H1 (cell line): Measurements from ENCODE around the gene OXCT2. TPM values are rescaled to one million over a fixed set of nuclear protein-coding genes. Genes with fewer than 3 reads are reported as not detected.

Experiments
- CTCF ChIA-PET: fragments of 300-600 bp; sonication (Branson Sonifier 250); formaldehyde crosslinking; loops from one replicate; lab custom pipeline; 2021; ENCODE audit not compliant: partially characterized antibody; lab: Charles Lee
- POLR2A ChIA-PET: fragments of 300-600 bp; sonication (Branson Sonifier 250); formaldehyde crosslinking; loops from one replicate; lab custom pipeline; 2021; ENCODE audit warnings: inconsistent platforms; ENCODE audit not compliant: partially characterized antibody; lab: Charles Lee
- DNase-seq, 2 experiments: peaks; one replicate each; pipeline versions ENCODE4 v3.0.0 to v3.0.0-alpha.2; 2010 to 2022; ENCODE audit warnings: low spot score in 2 of 2, low read depth in 1 of 2, mixed read lengths in 1 of 2
- FAIRE-seq: peaks from 2 replicates; lab custom pipeline; 2011; peaks lifted over from hg19 to GRCh38; lab: Jason Lieb, UNC
- H2AFZ ChIP-seq: 2 replicates; pipeline ENCODE4 v1.8.1; 2012; ENCODE audit warnings: low read length, inconsistent platforms
- H2AK5ac ChIP-seq: 2 replicates; pipeline ENCODE4 v1.6.1; 2013; ENCODE audit warnings: low read depth, low read length
- H2BK120ac ChIP-seq: replicated peaks from 2 replicates; pipeline ENCODE3; 2013; ENCODE audit warnings: low read depth, low read length, inconsistent platforms
- H2BK12ac ChIP-seq: 2 replicates; pipeline ENCODE4 v1.6.1; 2013; ENCODE audit warnings: low read depth, low read length
- H2BK15ac ChIP-seq: 2 replicates; pipeline ENCODE4 v1.6.1; 2013; ENCODE audit warnings: low read length
- H2BK20ac ChIP-seq: 2 replicates; pipeline ENCODE4 v1.6.1; 2013; ENCODE audit warnings: low read length
- H2BK5ac ChIP-seq: 2 replicates; pipeline ENCODE4 v1.6.1; 2013; ENCODE audit warnings: low read depth, low read length
- H3K14ac ChIP-seq: 2 replicates; pipeline ENCODE4 v1.6.1; 2013; ENCODE audit warnings: inconsistent platforms; ENCODE audit not compliant: insufficient read length
- H3K18ac ChIP-seq: 2 replicates; pipeline ENCODE4 v1.6.1; 2013; ENCODE audit warnings: low read length; ENCODE audit errors: extremely low read depth
- H3K23ac ChIP-seq: 2 replicates; pipeline ENCODE4 v1.6.1; 2013; ENCODE audit warnings: inconsistent platforms; ENCODE audit not compliant: insufficient read length
- H3K23me2 ChIP-seq: 2 replicates; pipeline ENCODE4 v1.6.1; 2013; ENCODE audit warnings: low read depth, low read length
- H3K27ac ChIP-seq: 2 replicates; pipeline ENCODE4 v1.6.1; 2011; ENCODE audit warnings: low read depth, low read length, inconsistent platforms
- H3K27me3 ChIP-seq, 4 experiments: replicated peaks in 1 of 4; 1 replicate in 1 of 4; 2 replicates in 3 of 4; pipeline versions ENCODE4 v1.6.1 to v1.8.1; 2011 to 2013; ENCODE audit warnings: low read length in 3 of 4, mild to moderate bottlenecking in 3 of 4, inconsistent platforms in 2 of 4, mixed read lengths in 2 of 4, moderate library complexity in 1 of 4; ENCODE audit not compliant: control insufficient read depth in 3 of 4, insufficient read depth in 3 of 4; ENCODE audit errors: extremely low read depth in 1 of 4
- H3K36me3 ChIP-seq, 4 experiments: 2 replicates each; pipeline versions ENCODE4 v1.6.1 to v1.8.1; 2011 to 2013; ENCODE audit warnings: mild to moderate bottlenecking in 4 of 4, low read length in 3 of 4, moderate library complexity in 2 of 4, control low read depth in 1 of 4, inconsistent platforms in 1 of 4; ENCODE audit not compliant: insufficient read depth in 4 of 4, control insufficient read depth in 2 of 4
- H3K4ac ChIP-seq: replicated peaks from 2 replicates; pipeline ENCODE3; 2013; ENCODE audit warnings: low read length, low read depth, mixed read lengths, inconsistent platforms; ENCODE audit not compliant: insufficient read length
- H3K4me1 ChIP-seq, 4 experiments: replicated peaks in 1 of 4; 1 replicate in 1 of 4; 2 replicates in 3 of 4; pipeline versions ENCODE4 v1.6.1 to v1.8.1; 2011 to 2013; ENCODE audit warnings: low read length in 3 of 4, inconsistent platforms in 2 of 4, mixed read lengths in 1 of 4; ENCODE audit not compliant: insufficient read depth in 4 of 4, control insufficient read depth in 3 of 4
- H3K4me2 ChIP-seq, 2 experiments: 2 replicates each; pipeline versions ENCODE4 v1.6.1 to v1.8.1; 2011 to 2013; ENCODE audit warnings: low read depth in 2 of 2, low read length in 2 of 2, control low read depth in 1 of 2, inconsistent platforms in 1 of 2, mild to moderate bottlenecking in 1 of 2; ENCODE audit not compliant: insufficient read depth in 1 of 2
- H3K4me3 ChIP-seq, 4 experiments: fragments of 200-600, 300-600 bp in 1 of 4; sonication (generic), shearing (Covaris generic), sonication (Bioruptor Twin) in 1 of 4; 2 replicates each; pipeline versions ENCODE4 v1.5.1 to v1.8.1; 2011 to 2016; ENCODE audit warnings: low read length in 4 of 4, low read depth in 3 of 4, control low read depth in 2 of 4, inconsistent platforms in 2 of 4, mild to moderate bottlenecking in 2 of 4, mixed read lengths in 1 of 4, moderate library complexity in 1 of 4; ENCODE audit not compliant: insufficient read depth in 2 of 4; ENCODE audit errors: extremely low read depth in 1 of 4
- H3K56ac ChIP-seq: replicated peaks from 2 replicates; pipeline ENCODE3; 2013; ENCODE audit warnings: low read depth, mild to moderate bottlenecking, mixed read lengths, low read length, inconsistent platforms; ENCODE audit not compliant: insufficient read length
- H3K79me1 ChIP-seq: 2 replicates; pipeline ENCODE4 v1.6.1; 2013; ENCODE audit warnings: low read depth, low read length, control low read depth
- H3K79me2 ChIP-seq, 2 experiments: 2 replicates each; pipeline versions ENCODE4 v1.6.1 to v1.8.1; 2012 to 2013; ENCODE audit warnings: low read length in 2 of 2, mild to moderate bottlenecking in 2 of 2, inconsistent platforms in 1 of 2; ENCODE audit not compliant: insufficient read depth in 2 of 2, control insufficient read depth in 1 of 2
- H3K9ac ChIP-seq, 4 experiments: replicated peaks in 1 of 4; 1 replicate in 1 of 4; 2 replicates in 3 of 4; pipeline versions ENCODE4 v1.6.1 to v1.8.1; 2011 to 2013; ENCODE audit warnings: low read depth in 3 of 4, low read length in 3 of 4, control low read depth in 2 of 4, mild to moderate bottlenecking in 2 of 4, moderate library complexity in 2 of 4, inconsistent platforms in 1 of 4; ENCODE audit errors: extremely low read depth in 1 of 4
- H3K9me3 ChIP-seq, 2 experiments: 2 replicates each; pipeline versions ENCODE4 v1.6.1 to v1.8.1; 2012 to 2013; ENCODE audit warnings: mild to moderate bottlenecking in 2 of 2, moderate library complexity in 2 of 2, control low read depth in 1 of 2, inconsistent platforms in 1 of 2, low read depth in 1 of 2, low read length in 1 of 2, mixed read lengths in 1 of 2; ENCODE audit not compliant: insufficient read depth in 2 of 2
- H4K20me1 ChIP-seq, 2 experiments: replicated peaks in 1 of 2; 2 replicates each; pipeline versions ENCODE3 to v1.8.1; 2011 to 2013; ENCODE audit warnings: inconsistent platforms in 2 of 2, low read length in 2 of 2, mild to moderate bottlenecking in 1 of 2; ENCODE audit not compliant: insufficient read depth in 2 of 2, control insufficient read depth in 1 of 2
- H4K5ac ChIP-seq: 2 replicates; pipeline ENCODE4 v1.6.1; 2013; ENCODE audit warnings: low read length, low read depth, mixed read lengths, inconsistent platforms; ENCODE audit not compliant: insufficient read length
- H4K8ac ChIP-seq: 2 replicates; pipeline ENCODE4 v1.8.0; 2013; ENCODE audit warnings: mild to moderate bottlenecking, moderate library complexity, low read length, inconsistent platforms; ENCODE audit not compliant: insufficient read depth; ENCODE audit errors: extremely low read depth
- H4K91ac ChIP-seq: replicated peaks from 2 replicates; pipeline ENCODE3; 2013; ENCODE audit warnings: low read length, mixed read lengths, inconsistent platforms; ENCODE audit not compliant: insufficient read length
- CBX8 ChIP-seq: fragments of 300-800, 300-1000 bp; sonication (generic); IDR thresholded peaks from 2 replicates; pipeline ENCODE4 v1.7.1; 2016; ENCODE audit warnings: low read depth, low read length, borderline replicate concordance
- KDM4A ChIP-seq: IDR thresholded peaks from one replicate; pipeline ENCODE4 v1.7.1; 2012; ENCODE audit warnings: low read depth, mild to moderate bottlenecking, moderate library complexity, low read length, inconsistent platforms; ENCODE audit not compliant: severe bottlenecking
- MAFK ChIP-seq: IDR thresholded peaks from 2 replicates; pipeline ENCODE4 v1.6.1; 2012; ENCODE audit warnings: low read depth, mild to moderate bottlenecking, improper control_type of control experiment, low read length
- RAD21 ChIP-seq, 2 experiments: IDR thresholded peaks in 1 of 2; conservative IDR thresholded peaks in 1 of 2; 2 replicates each; pipeline ENCODE4 v1.6.1; 2011; ENCODE audit warnings: low read depth in 2 of 2, low read length in 2 of 2, improper control_type of control experiment in 1 of 2, inconsistent platforms in 1 of 2, mild to moderate bottlenecking in 1 of 2, moderate library complexity in 1 of 2
- SIN3A ChIP-seq, 2 experiments: IDR thresholded peaks in 1 of 2; conservative IDR thresholded peaks in 1 of 2; 2 replicates each; pipeline ENCODE4 v1.6.1; 2011 to 2012; ENCODE audit warnings: low read length in 2 of 2, improper control_type of control experiment in 1 of 2, low read depth in 1 of 2, mild to moderate bottlenecking in 1 of 2
- TEAD4 ChIP-seq: IDR thresholded peaks from 2 replicates; pipeline ENCODE4 v1.6.1; 2012; ENCODE audit warnings: low read depth, low read length, inconsistent platforms, mixed read lengths
- WGBS, 2 experiments: shearing (Covaris generic) in 1 of 2; methylation state at CpG; one replicate each; pipeline versions ENCODE4 v1.1.6 to v1.1.7; 2013 to 2015; ENCODE audit warnings: low lambda C conversion rate in 2 of 2, mixed read lengths in 2 of 2, inconsistent platforms in 1 of 2, low coverage in 1 of 2, missing lambda C conversion rate in 1 of 2; ENCODE audit not compliant: insufficient replicate concordance in 2 of 2, insufficient coverage in 1 of 2, insufficient read length in 1 of 2; ENCODE audit errors: extremely low coverage in 1 of 2, missing lambda C conversion rate in 1 of 2; 5-methylcytosine and 5-hydroxymethylcytosine counted together
- polyA plus RNA-seq, 7 experiments: library from polyadenylated mRNA; depleted of rRNA in 3 of 7; stranded (reverse) in 5 of 7; unstranded in 2 of 7; fragments of >200 nt in 5 of 7; fragments of 200-250 nt in 2 of 7; gene quantifications; 1 replicate in 5 of 7; 2 replicates in 1 of 7; 4 replicates in 1 of 7; pipeline versions ENCODE4 v1.2.1 to v1.2.3, GENCODE V29; 2011 to 2013; ENCODE audit warnings: missing spikeins in 2 of 7, mixed read lengths in 2 of 7
- total RNA-seq: library from RNA; stranded (reverse); fragmentation: NEBNext Ultra II Directional; extraction: Animal tissue kit (Norgen Biotek cat#: 25700); gene quantifications from 2 replicates; pipeline ENCODE4 v1.2.1, GENCODE V29; 2021
- TF ChIP-seq, protein P1 (sequence below), 3 experiments: IDR thresholded peaks; 1 replicate in 2 of 3; 2 replicates in 1 of 3; pipeline versions ENCODE4 v1.5.1 to v1.6.1; 2011; ENCODE audit warnings: low read length in 3 of 3, mild to moderate bottlenecking in 3 of 3, inconsistent platforms in 2 of 3, low read depth in 1 of 3, moderate library complexity in 1 of 3; ENCODE audit not compliant: insufficient read depth in 1 of 3; ENCODE audit errors: control extremely low read depth in 1 of 3

The OXCT2 gene
- total and polyA plus RNA-seq, 2 of the 8 experiments (the other 6 are each of a cell fraction or from before 2014, with no cell fraction given), result 2.6 to 2.9 TPM

DNA sequence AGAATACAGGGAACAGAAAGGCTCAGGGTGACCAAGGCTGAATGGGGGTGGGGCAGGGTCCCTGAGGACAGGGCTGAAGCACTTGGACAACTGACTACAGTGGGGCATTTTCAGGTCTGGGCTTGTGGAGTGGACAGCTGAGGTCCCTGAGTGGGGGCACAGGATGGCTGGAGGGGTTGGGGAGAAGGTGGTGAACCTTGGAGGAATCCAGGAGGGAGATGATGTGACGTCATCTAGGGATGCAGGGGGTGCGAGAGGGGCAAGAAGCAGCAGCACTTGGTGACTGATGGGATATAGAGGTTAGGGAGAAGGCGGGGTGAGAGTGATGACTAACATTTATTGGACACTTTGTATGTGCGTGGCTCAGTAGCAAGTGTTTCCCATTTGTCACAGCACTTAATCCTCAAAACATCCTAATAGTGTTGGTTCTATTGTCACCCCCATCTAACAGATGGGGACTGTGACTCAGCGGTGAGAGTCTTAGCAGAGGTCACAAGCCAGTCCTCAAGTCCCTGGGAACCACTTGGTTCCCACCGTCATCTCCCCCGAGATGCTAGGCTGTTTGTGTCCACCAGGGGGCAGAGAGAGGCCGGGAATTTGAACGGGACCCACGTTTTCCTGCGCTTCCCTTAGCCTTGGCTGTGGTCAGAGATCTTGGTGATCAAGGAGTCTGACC lies 45.4 kb upstream of the OXCT2 start:
- no peaks in the 10 kb centered on the region for H3K79me1 ChIP-seq
- WGBS, 2 experiments, result 29% methylated on average over 11 of the region's 11 CpGs; no CpG with 5 or more reads in 1 of the 2 experiments
- no peak overlapping the region for H4K5ac ChIP-seq
- H3K4me1 ChIP-seq, result no peaks in the 10 kb centered on the region
- no peak overlapping the region for H3K27ac ChIP-seq
- ChIA-PET POLR2A (interaction anchor here (1.0 to 1.7 kb wide), 3 partner anchors 138 to 224 kb away, joined by 3 to 5 read pairs (median 4); partner anchors contain the start of genes CAP1 and MFSD2A), CTCF (interaction anchor here (0.6 to 7.6 kb wide), 34 partner anchors 11 to 522 kb away, joined by 3 to 79 read pairs (median 4); partner anchors contain the start of gene MYCL)
- H4K20me1 ChIP-seq, result no peaks in the 10 kb centered on the region
- H3K9me3 ChIP-seq, result no peaks in the 10 kb centered on the region
- no peak overlapping the region for H2BK120ac ChIP-seq
- H3K56ac ChIP-seq, result no peak overlapping the region
- no peak overlapping the region for H3K4me3 ChIP-seq
- H2BK20ac ChIP-seq, result no peak overlapping the region
- no peak overlapping the region for H2AFZ ChIP-seq
- 0 out of 2 replicates have a peak overlapping the region, but pooled peaks have one; percentile 19 for H2BK12ac ChIP-seq
- H2BK15ac ChIP-seq, result no peak overlapping the region
- H3K18ac ChIP-seq, result no peak overlapping the region
- H3K9ac ChIP-seq, result no peak overlapping the region
- no peaks in the 10 kb centered on the region; a peak in 1 of 7 replicates for H3K27me3 ChIP-seq
- no peak overlapping the region for H3K23ac ChIP-seq
- no peaks in the 10 kb centered on the region for H3K79me2 ChIP-seq
- no peaks in the 10 kb centered on the region for H3K23me2 ChIP-seq
- peak; percentile 43 to 92 for DNase-seq
- no peak overlapping the region for H4K91ac ChIP-seq
- H2BK5ac ChIP-seq, result no peak overlapping the region; the same call in 1 of the 2 replicates
- no peak overlapping the region for H2AK5ac ChIP-seq
- peak; percentile 98 for FAIRE-seq
- H4K8ac ChIP-seq, result no peak overlapping the region
- H3K4ac ChIP-seq, result no peak overlapping the region
- H3K36me3 ChIP-seq, result no peaks in the 10 kb centered on the region
- H3K14ac ChIP-seq, result no peak overlapping the region
- TF ChIP-seq SIN3A (conservative IDR thresholded peaks at IDR 0.05 in 1 of 2, IDR thresholded peaks at IDR 0.05 in 1 of 2; ENCODE audit: low read depth in 1 of 2, low read length in 2 of 2) (no peak), CBX8 (no peak), TEAD4 (peak; percentile 39; the same call in 1 of the 2 replicates), RAD21 (IDR thresholded peaks at IDR 0.05 in 1 of 2, conservative IDR thresholded peaks at IDR 0.05 in 1 of 2; ENCODE audit: low read depth in 2 of 2, low read length in 2 of 2) (peak; percentile 86 to 89), MAFK (no peak), KDM4A (no peak)
- TF ChIP-seq, protein P1, sequence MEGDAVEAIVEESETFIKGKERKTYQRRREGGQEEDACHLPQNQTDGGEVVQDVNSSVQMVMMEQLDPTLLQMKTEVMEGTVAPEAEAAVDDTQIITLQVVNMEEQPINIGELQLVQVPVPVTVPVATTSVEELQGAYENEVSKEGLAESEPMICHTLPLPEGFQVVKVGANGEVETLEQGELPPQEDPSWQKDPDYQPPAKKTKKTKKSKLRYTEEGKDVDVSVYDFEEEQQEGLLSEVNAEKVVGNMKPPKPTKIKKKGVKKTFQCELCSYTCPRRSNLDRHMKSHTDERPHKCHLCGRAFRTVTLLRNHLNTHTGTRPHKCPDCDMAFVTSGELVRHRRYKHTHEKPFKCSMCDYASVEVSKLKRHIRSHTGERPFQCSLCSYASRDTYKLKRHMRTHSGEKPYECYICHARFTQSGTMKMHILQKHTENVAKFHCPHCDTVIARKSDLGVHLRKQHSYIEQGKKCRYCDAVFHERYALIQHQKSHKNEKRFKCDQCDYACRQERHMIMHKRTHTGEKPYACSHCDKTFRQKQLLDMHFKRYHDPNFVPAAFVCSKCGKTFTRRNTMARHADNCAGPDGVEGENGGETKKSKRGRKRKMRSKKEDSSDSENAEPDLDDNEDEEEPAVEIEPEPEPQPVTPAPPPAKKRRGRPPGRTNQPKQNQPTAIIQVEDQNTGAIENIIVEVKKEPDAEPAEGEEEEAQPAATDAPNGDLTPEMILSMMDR (IDR thresholded peaks at IDR 0.05; ENCODE audit: control extremely low read depth in 1 of 3, insufficient read depth in 1 of 3, low read depth in 1 of 3, low read length in 3 of 3), result peak; percentile 81 to 85 (median 82)
- no peak overlapping the region for H3K4me2 ChIP-seq
